ENCODE measurements around the gene PRCD.

DNA sequence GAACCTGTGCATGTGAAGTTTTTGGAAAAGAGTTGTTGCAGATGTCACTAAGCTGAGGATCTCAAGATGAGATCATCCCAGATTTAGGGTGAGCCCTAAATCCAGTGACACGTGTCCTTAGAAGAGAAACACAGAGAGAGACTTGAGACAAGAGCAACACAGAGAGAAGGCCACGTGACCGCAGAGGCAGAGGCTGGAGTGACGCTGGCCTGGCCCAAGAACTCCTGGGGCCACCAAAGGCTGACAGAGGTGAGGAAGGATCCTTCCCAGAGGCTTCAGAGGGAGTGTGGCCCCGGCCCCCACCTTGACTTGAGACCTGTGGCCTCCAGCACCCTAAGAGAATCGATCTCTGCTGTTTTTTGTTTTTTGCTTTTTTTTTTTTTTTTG, 26.5 kb upstream of the PRCD start:
- no peak for TF ChIP-seq POLR2A (IDR thresholded peaks at IDR 0.05)
- TF ChIP-seq, protein P1, sequence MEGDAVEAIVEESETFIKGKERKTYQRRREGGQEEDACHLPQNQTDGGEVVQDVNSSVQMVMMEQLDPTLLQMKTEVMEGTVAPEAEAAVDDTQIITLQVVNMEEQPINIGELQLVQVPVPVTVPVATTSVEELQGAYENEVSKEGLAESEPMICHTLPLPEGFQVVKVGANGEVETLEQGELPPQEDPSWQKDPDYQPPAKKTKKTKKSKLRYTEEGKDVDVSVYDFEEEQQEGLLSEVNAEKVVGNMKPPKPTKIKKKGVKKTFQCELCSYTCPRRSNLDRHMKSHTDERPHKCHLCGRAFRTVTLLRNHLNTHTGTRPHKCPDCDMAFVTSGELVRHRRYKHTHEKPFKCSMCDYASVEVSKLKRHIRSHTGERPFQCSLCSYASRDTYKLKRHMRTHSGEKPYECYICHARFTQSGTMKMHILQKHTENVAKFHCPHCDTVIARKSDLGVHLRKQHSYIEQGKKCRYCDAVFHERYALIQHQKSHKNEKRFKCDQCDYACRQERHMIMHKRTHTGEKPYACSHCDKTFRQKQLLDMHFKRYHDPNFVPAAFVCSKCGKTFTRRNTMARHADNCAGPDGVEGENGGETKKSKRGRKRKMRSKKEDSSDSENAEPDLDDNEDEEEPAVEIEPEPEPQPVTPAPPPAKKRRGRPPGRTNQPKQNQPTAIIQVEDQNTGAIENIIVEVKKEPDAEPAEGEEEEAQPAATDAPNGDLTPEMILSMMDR (IDR thresholded peaks at IDR 0.05): no peak
